Tibial nerve (tissue), 4 donors: ENCODE data around the gene ESRRG. TPM values are rescaled to one million over a fixed set of nuclear protein-coding genes. Genes with fewer than 3 reads are reported as not detected.

Experiments used
- DNase-seq, 2 donors: peaks; one replicate each; pipeline ENCODE4 v3.0.0-alpha.2; 2019; ENCODE audit warnings: low spot score in 2 of 2
- H3K27ac ChIP-seq, 4 donors: fragments of 200-600 bp; sonication (generic) in 3 of 4; one replicate each; pipeline ENCODE4 v1.5.1; 2017 to 2019; ENCODE audit warnings: mild to moderate bottlenecking in 1 of 4
- H3K27me3 ChIP-seq, 2 donors: fragments of 200-600 bp; sonication (generic) in 1 of 2; one replicate each; pipeline versions ENCODE4 v1.5.1 to v1.6.0; 2017 to 2019
- H3K36me3 ChIP-seq, 3 donors: fragments of 200-600 bp; sonication (generic); one replicate each; pipeline ENCODE4 v1.5.1; 2018 to 2019
- H3K4me1 ChIP-seq, 4 donors: fragments of 200-600 bp; sonication (generic) in 3 of 4; one replicate each; pipeline ENCODE4 v1.5.1; 2017 to 2019
- H3K4me3 ChIP-seq, 4 donors: fragments of 200-600 bp; sonication (generic) in 3 of 4; one replicate each; pipeline ENCODE4 v1.5.1; 2017 to 2019; ENCODE audit warnings: mild to moderate bottlenecking in 1 of 4, moderate library complexity in 1 of 4
- H3K9me3 ChIP-seq, 4 donors: fragments of 200-600 bp; sonication (generic) in 3 of 4; one replicate each; pipeline ENCODE4 v1.5.1; 2017 to 2019
- EP300 ChIP-seq, 2 donors: sonication (generic); formaldehyde crosslinking; IDR thresholded peaks; one replicate each; pipeline ENCODE4 v1.6.1; 2017; ENCODE audit warnings: antibody characterized with exemption in 2 of 2, mild to moderate bottlenecking in 1 of 2
- POLR2A ChIP-seq, 2 donors: fragments of 450-650 bp; IDR thresholded peaks; one replicate each; pipeline ENCODE4 v1.6.1; 2017; ENCODE audit warnings: antibody characterized with exemption in 2 of 2, mild to moderate bottlenecking in 2 of 2, moderate library complexity in 2 of 2
- WGBS, 2 donors: methylation state at CpG; one replicate each; pipeline ENCODE4 v1.1.5; 2018; 5-methylcytosine and 5-hydroxymethylcytosine counted together
- total RNA-seq, 4 donors: library from RNA; depleted of rRNA; stranded (reverse); fragments of >200 nt; gene quantifications; one replicate each; pipeline ENCODE4 v1.1.0, GENCODE V29; 2016
- TF ChIP-seq, protein P1 (sequence below), 5 experiments: fragments of 200-600 bp in 3 of 5; fragments of 450-650 bp in 2 of 5; sonication (generic) in 3 of 5; IDR thresholded peaks; one replicate each; pipeline ENCODE4 v1.5.1; 2016 to 2019; ENCODE audit warnings: antibody characterized with exemption in 5 of 5, mild to moderate bottlenecking in 3 of 5, moderate library complexity in 2 of 5

Gene ESRRG
- total RNA-seq, 4 donors from 2014 or later = 1.4 to 3.3 (median 1.6) TPM

DNA sequence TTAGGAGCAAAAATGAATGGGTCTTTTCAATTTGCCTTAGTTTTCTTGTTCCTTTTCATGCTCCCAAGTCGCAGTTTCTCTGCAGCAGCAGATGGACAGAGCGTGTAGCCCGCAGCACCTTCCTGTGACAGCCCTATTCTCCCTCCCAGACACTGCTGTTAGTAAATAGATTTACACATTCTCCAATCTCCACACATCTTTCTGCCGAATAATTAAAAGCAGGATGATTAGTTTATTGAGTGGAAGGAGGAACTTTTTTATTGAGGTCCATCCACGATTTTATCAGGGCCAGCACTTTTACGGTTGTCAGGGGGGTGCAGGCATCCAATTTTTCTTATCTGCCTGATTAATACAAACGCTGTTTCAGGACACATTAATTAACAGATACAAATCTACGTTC, 201.8 kb downstream of the ESRRG start:
- no peaks in the 10 kb centered on the region for H3K9me3 ChIP-seq
- no peaks in the 10 kb centered on the region for H3K4me1 ChIP-seq
- DNase-seq = no peak
- 60 to 68% methylated on average over 8 of the region's 8 CpGs for whole genome bisulfite sequencing, 2 donors
- no peak overlapping the region for H3K27ac ChIP-seq
- no peaks in the 10 kb centered on the region for H3K36me3 ChIP-seq
- H3K27me3 ChIP-seq = no peaks in the 10 kb centered on the region
- no peak overlapping the region for H3K4me3 ChIP-seq
- TF ChIP-seq EP300 (IDR thresholded peaks at IDR 0.05) = no peak
- TF ChIP-seq, protein P1, sequence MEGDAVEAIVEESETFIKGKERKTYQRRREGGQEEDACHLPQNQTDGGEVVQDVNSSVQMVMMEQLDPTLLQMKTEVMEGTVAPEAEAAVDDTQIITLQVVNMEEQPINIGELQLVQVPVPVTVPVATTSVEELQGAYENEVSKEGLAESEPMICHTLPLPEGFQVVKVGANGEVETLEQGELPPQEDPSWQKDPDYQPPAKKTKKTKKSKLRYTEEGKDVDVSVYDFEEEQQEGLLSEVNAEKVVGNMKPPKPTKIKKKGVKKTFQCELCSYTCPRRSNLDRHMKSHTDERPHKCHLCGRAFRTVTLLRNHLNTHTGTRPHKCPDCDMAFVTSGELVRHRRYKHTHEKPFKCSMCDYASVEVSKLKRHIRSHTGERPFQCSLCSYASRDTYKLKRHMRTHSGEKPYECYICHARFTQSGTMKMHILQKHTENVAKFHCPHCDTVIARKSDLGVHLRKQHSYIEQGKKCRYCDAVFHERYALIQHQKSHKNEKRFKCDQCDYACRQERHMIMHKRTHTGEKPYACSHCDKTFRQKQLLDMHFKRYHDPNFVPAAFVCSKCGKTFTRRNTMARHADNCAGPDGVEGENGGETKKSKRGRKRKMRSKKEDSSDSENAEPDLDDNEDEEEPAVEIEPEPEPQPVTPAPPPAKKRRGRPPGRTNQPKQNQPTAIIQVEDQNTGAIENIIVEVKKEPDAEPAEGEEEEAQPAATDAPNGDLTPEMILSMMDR (IDR thresholded peaks at IDR 0.05) = no peak
- no peak for TF ChIP-seq POLR2A (IDR thresholded peaks at IDR 0.05)

DNA sequence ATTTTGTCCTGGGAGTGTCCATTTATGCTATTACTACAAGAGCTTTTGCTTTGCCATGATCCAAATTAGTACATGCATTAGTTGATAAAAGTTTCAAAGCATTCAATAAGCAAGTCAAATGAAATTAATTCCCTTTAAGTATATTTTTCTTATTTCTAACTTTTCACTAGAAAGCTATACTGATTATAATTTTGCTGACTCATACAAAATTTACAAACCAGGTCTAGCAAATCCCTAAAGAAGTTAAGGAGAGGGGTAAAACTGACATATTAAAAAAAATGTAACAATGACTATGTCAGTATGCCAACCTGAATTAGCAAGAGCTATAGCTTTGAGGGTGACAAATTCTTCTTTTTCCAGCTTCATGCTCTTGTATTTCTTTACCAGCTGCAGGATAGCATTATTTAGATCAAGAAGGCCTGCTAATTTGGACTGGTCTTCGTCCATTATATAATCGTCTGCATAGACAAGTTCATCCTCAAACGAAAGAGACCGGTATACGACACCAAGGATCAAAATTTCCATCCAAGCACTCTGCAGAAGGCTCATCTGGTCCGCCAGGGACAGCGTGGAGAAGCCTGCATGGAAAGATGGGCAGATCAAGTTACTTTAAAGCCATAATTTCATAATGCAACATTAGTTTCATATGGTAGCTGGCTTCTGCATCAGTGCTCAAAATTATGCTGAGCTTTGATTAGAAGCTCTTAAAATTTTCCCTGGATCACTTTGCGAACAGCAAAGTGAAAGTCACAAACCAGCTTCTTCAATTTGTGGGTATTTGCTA, 204.2 kb downstream of the ESRRG start:
- no peak for DNase-seq
- Histone ChIP-seq H3K9me3 (no peaks in the 10 kb centered on the region), H3K27me3 (no peaks in the 10 kb centered on the region), H3K4me1 (no peaks in the 10 kb centered on the region), H3K4me3 (no peak overlapping the region), H3K36me3 (no peaks in the 10 kb centered on the region), H3K27ac (no peak overlapping the region)
- TF ChIP-seq POLR2A (IDR thresholded peaks at IDR 0.05) = no peak
- TF ChIP-seq, protein P1 (IDR thresholded peaks at IDR 0.05) = no peak
- no peak for TF ChIP-seq EP300 (IDR thresholded peaks at IDR 0.05)
- 71 to 92% methylated on average over 8 of the region's 8 CpGs for WGBS, 2 donors

DNA sequence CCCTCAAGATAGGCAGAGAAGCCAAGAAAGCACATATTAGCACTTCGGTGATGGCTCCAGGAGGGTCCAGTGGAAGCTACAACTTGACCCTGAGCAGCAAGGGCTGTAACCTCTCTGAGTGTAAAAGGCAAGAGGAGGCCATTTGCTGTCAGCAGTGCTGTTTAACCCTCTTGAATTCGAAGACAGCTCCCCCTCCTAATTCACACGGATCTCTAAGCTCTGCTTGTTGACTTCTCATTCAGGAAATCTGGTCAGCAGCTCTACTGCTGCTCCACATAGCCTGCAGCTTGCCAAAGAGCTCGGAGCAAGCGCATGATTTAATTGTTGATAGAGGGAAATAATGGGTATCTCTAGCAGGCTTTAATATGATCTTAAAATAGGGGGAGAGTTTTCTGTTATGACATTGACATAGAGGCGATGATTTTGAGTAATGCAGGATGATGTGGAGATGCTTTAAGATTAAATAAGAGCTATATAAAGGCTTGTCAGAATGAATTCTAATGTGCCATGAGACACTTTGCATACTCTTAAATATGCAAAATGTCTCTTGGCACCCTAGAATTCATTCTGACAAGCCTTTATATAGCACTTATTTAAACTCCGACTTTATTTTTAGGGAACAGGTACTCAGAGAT, 220.6 kb downstream of the ESRRG start:
- DNase-seq = no peak
- Histone ChIP-seq H3K4me1 (no peaks in the 10 kb centered on the region), H3K27ac (no peak overlapping the region), H3K9me3 (no peaks in the 10 kb centered on the region), H3K4me3 (no peak overlapping the region), H3K27me3 (no peaks in the 10 kb centered on the region), H3K36me3 (no peaks in the 10 kb centered on the region)
- WGBS, 2 donors = 56% methylated on average over 7 of the region's 7 CpGs
- TF ChIP-seq POLR2A (IDR thresholded peaks at IDR 0.05) (no peak), EP300 (IDR thresholded peaks at IDR 0.05) (no peak)
- TF ChIP-seq, protein P1 (IDR thresholded peaks at IDR 0.05) = no peak

DNA sequence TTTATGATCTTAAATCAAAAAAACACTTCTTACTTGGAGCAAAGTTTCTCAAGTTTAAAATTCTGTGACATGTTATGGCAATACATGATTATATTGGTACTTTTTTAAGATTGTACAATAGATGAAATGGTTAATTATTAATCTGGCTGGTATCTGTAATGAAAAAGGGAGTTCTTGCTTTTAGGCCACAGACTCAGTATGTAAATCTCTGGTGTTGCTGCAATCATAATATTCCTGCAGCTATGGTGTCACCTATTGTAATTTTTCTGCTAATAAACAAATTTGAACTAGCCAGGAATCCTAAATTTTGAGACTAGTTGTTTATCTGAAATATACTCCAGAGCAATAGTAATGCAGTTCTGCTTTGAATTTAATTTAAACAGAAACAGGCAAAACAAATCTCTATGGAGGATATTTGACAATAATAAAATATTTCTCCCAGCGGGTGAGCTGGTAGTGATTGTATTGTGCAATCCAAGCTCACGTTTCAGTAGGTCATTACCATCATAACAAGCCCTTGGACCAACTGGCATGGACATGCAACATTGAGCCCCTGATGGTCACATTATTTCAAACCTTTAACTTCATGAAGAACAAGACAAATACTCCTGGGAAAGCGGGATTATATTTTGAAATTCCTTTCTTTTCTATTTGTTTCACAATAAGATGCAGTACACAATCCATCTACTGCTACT, 222.8 kb downstream of the ESRRG start:
- H3K36me3 ChIP-seq = no peaks in the 10 kb centered on the region
- TF ChIP-seq, protein P1 (IDR thresholded peaks at IDR 0.05) = no peak
- no peak for TF ChIP-seq EP300 (IDR thresholded peaks at IDR 0.05)
- TF ChIP-seq POLR2A (IDR thresholded peaks at IDR 0.05) = no peak
- H3K4me1 ChIP-seq = no peaks in the 10 kb centered on the region
- H3K27me3 ChIP-seq = no peaks in the 10 kb centered on the region
- no peak for DNase-seq
- H3K9me3 ChIP-seq = no peaks in the 10 kb centered on the region
- no peak overlapping the region for H3K4me3 ChIP-seq
- no peak overlapping the region for H3K27ac ChIP-seq
- 66% methylated on average over 3 of the region's 3 CpGs for WGBS, 2 donors
